ENCODE measurements around the gene SHISA8. TPM values are rescaled to one million over a fixed set of nuclear protein-coding genes. Genes with fewer than 3 reads are reported as not detected.

Gene SHISA8
- not detected in 2 replicates for total RNA-seq

DNA sequence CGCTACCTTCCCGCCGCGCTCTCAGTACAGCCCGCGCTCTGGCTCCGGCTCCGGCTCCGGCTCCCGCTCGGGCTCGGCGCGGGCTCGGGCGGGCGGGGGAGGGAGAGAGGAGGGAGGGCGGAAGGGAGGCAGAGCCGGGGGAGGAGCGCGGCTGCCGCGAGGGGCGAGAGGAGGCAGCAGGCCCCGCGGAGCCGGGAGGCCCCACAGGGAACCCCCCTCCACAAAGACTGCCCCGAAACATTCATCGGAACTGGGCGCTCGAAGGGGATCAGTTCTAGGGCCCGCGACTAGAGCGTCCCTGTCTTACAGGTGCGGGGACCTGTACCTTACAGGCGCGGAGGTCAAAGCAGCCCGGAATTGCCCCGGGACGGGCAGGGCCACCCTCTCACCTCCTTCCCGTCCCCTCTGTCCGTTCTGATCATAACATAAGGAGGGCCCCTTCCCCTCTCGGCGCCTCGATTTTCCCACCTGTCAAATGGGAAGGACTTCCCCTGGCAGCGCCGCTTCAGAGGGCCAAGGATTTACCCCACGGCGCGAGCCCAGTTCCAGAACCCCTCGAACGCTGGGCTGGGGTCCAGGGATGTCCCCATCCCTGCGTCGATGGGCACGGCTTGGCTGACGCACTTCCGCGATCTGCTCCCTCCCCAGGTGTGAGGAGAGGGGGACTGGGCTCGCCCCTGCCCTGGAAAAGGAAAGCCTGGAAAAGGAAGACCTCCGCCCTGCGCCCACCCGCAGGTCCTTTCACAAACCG is at the start of gene SHISA8:
TSS of gene SHISA8 (minus strand) at position 40 of the 751 bp plus-strand sequence. CDS start 407 bp downstream, outside the sequence.

DNA sequence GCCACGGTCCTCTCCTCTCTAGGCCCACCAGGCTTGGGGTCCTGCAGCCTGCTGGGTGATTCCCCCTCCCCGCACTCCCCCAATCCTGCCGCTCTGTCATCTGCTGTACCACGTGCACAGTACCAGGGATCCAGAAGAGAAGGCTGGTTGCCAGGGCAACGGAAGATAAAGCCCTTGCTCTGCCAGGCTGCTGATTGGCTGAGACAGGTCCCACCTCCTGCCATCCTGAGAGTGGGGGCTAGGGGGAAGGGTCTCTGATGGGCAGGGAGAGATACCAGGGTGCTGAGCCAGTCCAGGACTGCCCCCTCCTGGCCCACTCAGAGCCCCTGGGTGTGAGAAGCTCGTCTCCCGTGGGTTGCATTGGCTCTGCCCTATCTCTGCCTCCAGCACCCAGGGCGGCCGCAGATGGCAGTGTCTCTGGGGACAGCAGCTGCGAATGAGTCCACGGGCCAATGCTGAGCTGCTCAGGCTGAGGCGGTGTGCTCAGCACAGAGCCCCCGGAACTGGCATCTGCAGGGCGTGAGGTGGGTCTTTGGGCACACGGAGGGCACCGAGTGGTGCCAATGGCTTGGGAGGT is 37.1 kb upstream of the SHISA8 start, which contains the start of gene SMIM45:
TSS of gene SMIM45 (plus strand) at position 253 of the 577 bp plus-strand sequence.

GRCh38 chr22:41946629-41947423 is 32.0 kb upstream of the SHISA8 start, which contains the start of gene CENPM:
CENPM (minus strand) TSS chr22:41947152; CDS start chr22:41947076, 76 bp downstream.

Other genes with a start within 250 kb of the SHISA8 start
- 131 and 138 TPM in 2 replicates for gene SNU13, start 226.2 kb downstream of the SHISA8 start, total RNA-seq
- gene MEI1, start 215.6 kb downstream of the SHISA8 start, total RNA-seq = 6.7 TPM in 1 of 2 replicates, not detected in the other
- 3.3 and 4.0 TPM in 2 replicates for gene CCDC134, start 114.4 kb downstream of the SHISA8 start, total RNA-seq
- 70.2 and 76.8 TPM in 2 replicates for gene SREBF2, start 82.0 kb downstream of the SHISA8 start, total RNA-seq
- not detected in 2 replicates for gene TNFRSF13C, start 11.7 kb upstream of the SHISA8 start, total RNA-seq
- gene CENPM, start 32.1 kb upstream of the SHISA8 start, total RNA-seq = 1.2 and 2.6 TPM in 2 replicates
- 0.35 TPM in 1 of 2 replicates, not detected in the other for gene SEPTIN3, start 54.4 kb upstream of the SHISA8 start, total RNA-seq
- gene WBP2NL, start 83.7 kb upstream of the SHISA8 start, total RNA-seq = not detected in 2 replicates
- 16.1 and 31.2 TPM in 2 replicates for gene NAGA, start 155.7 kb upstream of the SHISA8 start, total RNA-seq
- 14.6 and 25.0 TPM in 2 replicates for gene PHETA2, start 159.2 kb upstream of the SHISA8 start, total RNA-seq
- gene SMDT1, start 164.6 kb upstream of the SHISA8 start, total RNA-seq = 2.6 and 3.5 TPM in 2 replicates
- 38.6 and 61.8 TPM in 2 replicates for gene NDUFA6, start 175.7 kb upstream of the SHISA8 start, total RNA-seq
- 2.3 TPM in 1 of 2 replicates, not detected in the other for gene CYP2D6, start 215.7 kb upstream of the SHISA8 start, total RNA-seq